Common myeloid progenitor, CD34-positive (primary cell): ENCODE results near the gene ABHD5.
A peak's percentile ranks its signal among the peaks of the same experiment; 100 is the strongest.

ENCODE experiments used
- CTCF ChIA-PET: fragments of 350-600 bp; sonication (Branson Sonifier 250); formaldehyde crosslinking; loops from one replicate; lab custom pipeline; 2021; ENCODE audit warnings: antibody characterized with exemption; lab: Charles Lee
- POLR2A ChIA-PET: fragments of 350-600 bp; sonication (Branson Sonifier 250); formaldehyde crosslinking; loops from one replicate; lab custom pipeline; 2021; ENCODE audit warnings: antibody characterized with exemption; lab: Charles Lee
- DNase-seq, 3 donors: peaks; one replicate each; pipeline versions ENCODE4 v3.0.0 to v3.0.0-alpha.2; 2013
- H3K27ac ChIP-seq, 2 experiments: 1 replicate in 1 of 2; 2 replicates in 1 of 2; pipeline ENCODE4 v1.7.0; 2013; ENCODE audit warnings: inconsistent platforms in 2 of 2, low read length in 2 of 2, mild to moderate bottlenecking in 2 of 2, low read depth in 1 of 2, moderate library complexity in 1 of 2; ENCODE audit not compliant: severe bottlenecking in 2 of 2, insufficient read depth in 1 of 2, poor library complexity in 1 of 2
- H3K27me3 ChIP-seq, 5 experiments: replicated peaks in 2 of 5; 1 replicate in 3 of 5; 2 replicates in 2 of 5; pipeline versions ENCODE4 v1.6.1 to v1.7.0; 2013; ENCODE audit warnings: low read length in 4 of 5, mild to moderate bottlenecking in 2 of 5, moderate library complexity in 2 of 5, inconsistent platforms in 1 of 5; ENCODE audit not compliant: insufficient read depth in 5 of 5, control insufficient read depth in 4 of 5
- H3K36me3 ChIP-seq, 4 experiments: 1 replicate in 2 of 4; 2 replicates in 2 of 4; pipeline versions ENCODE4 v1.6.1 to v1.7.0; 2013; ENCODE audit warnings: low read length in 3 of 4, control low read depth in 1 of 4, mild to moderate bottlenecking in 1 of 4; ENCODE audit not compliant: control insufficient read depth in 4 of 4, insufficient read depth in 4 of 4
- H3K4me1 ChIP-seq, 4 experiments: 1 replicate in 3 of 4; 2 replicates in 1 of 4; pipeline versions ENCODE4 v1.6.1 to v1.7.1; 2013; ENCODE audit warnings: low read length in 3 of 4, mild to moderate bottlenecking in 3 of 4, control low read depth in 1 of 4, inconsistent platforms in 1 of 4, moderate library complexity in 1 of 4; ENCODE audit not compliant: control insufficient read depth in 4 of 4, insufficient read depth in 4 of 4; ENCODE audit errors: control extremely low read depth in 1 of 4
- H3K4me3 ChIP-seq, 7 experiments: 1 replicate in 4 of 7; 2 replicates in 3 of 7; pipeline versions ENCODE4 v1.5.1 to v1.7.0; 2013; ENCODE audit warnings: mild to moderate bottlenecking in 7 of 7, low read length in 6 of 7, moderate library complexity in 6 of 7, inconsistent platforms in 2 of 7, low read depth in 2 of 7, control low read depth in 1 of 7; ENCODE audit not compliant: insufficient read depth in 4 of 7, control insufficient read depth in 1 of 7; ENCODE audit errors: extremely low read depth in 1 of 7
- H3K9me3 ChIP-seq, 5 experiments: 1 replicate in 4 of 5; 2 replicates in 1 of 5; pipeline versions ENCODE4 v1.6.1 to v1.7.1; 2013; ENCODE audit warnings: low read length in 4 of 5, mild to moderate bottlenecking in 2 of 5, inconsistent platforms in 1 of 5, low read depth in 1 of 5, moderate library complexity in 1 of 5; ENCODE audit not compliant: control insufficient read depth in 4 of 5, insufficient read depth in 2 of 5; ENCODE audit errors: control extremely low read depth in 1 of 5
- WGBS: methylation state at CpG from one replicate; pipeline ENCODE4 v1.1.5; 2013; ENCODE audit not compliant: insufficient coverage; 5-methylcytosine and 5-hydroxymethylcytosine counted together

Gene ABHD5

DNA sequence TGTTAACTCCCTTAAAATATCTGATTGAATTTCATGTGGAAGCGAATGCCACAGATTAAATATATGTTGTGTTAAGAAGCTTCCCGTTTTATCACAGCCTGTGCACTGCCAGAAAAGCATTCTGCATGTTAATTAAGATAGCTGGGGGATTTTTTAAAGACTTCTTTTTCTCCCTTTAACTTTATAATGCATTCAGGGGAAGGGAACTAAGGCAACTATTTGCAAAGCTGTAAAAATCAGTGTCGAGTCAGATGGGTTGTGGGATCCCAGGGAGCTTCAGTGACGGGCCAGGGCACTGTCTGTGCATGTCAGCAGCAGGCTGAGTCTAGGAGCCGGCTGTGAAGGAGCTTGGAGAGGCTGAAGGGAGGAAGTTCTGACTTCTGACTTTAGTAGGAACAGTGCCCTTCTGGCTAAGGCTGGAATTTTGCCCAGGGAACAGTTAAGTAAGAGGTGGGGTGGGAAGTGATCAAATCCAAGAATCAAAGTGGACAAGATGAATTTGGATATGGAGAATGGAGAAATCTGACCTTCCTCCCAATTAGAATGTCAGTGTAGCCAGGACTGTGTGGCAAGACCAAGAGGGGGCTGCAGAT, 77.7 kb downstream of the ABHD5 start:
- H3K27me3 ChIP-seq: no peaks in the 10 kb centered on the region
- ChIA-PET CTCF (interaction anchor here (1.1 to 1.6 kb wide), 9 partner anchors 8 to 432 kb away, joined by 3 to 6 read pairs (median 5); no protein-coding TSS in a partner anchor), POLR2A (no interaction called here)
- no peaks in the 10 kb centered on the region for H3K36me3 ChIP-seq
- H3K4me3 ChIP-seq: peak overlapping the region in 2 of 7 experiments; percentile 29 to 65
- no peaks in the 10 kb centered on the region for H3K9me3 ChIP-seq
- WGBS: 57% methylated on average over 3 of the region's 5 CpGs
- H3K27ac ChIP-seq: no peak overlapping the region
- peaks cover 4 to 54% (median 39%) of the 10 kb centered on the region in 4 experiments for H3K4me1 ChIP-seq
- DNase-seq: peak in 1 of 3 donors; percentile 21

DNA sequence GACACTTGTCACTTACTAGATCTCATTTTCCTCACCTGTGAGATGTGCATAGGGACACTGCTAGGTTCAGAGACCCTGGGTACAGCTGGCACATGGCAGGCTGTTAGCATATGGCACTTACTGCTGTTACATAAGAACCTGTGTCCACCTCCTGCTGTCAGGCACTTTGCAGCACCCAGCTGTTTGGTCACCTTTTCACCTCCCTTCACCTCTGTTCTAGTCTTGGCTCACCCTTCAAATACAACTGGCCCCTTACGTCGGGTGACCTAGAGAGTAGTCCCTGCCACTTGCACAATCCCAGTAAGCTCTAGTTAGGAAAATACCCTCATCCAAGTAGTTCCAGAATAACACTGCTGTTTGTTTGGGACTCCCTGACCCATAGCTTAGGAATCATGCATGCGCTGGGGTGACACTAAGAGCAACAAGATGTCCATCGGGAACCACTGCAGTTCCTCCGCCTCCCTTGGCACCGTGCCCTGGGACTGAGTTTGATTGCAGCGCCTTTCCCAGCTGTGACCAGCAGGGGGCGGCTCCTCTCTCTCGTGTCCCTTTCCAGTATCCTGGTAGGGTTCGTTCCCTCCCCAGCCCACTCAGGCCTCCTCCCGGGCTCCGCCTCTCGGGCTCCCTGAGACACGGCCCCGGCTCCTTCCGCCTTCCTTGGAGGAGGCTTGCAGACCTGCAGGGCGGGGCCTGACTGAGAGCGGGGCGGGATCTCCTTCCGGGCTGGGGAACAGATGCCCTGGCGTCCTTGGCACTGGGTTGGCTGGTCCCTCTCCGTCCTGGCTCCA, 78.6 kb downstream of the ABHD5 start:
- peaks cover 4 to 62% (median 45%) of the 10 kb centered on the region in 4 experiments for H3K4me1 ChIP-seq

DNA sequence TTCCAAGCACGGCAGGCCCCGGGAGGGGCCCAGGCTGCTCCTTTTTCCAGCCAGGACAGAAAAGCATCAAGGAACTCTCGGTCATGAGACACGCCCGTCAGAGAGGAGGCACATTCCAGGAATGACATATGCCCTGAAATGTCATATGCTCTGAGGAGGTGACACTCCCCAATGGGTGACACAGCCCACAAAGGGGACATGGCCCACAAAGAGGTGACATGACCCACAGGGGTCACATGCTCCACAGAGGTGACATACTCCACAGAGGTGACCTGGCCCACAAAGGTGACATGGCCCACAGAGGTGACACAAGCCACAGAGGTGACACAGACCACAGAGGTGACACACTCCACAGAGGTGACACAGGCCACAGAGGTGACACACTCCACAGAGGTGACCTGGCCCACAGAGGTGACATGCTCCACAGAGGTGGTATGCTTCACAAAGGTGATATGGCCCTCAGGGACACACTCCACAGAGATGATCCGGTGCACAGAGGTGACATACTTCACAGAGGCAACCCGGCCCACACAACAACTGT, 79.2 kb downstream of the ABHD5 start:
- H3K27ac ChIP-seq: peak overlapping the region in 1 of 2 experiments; percentile 63
- peak overlapping the region in 3 of 7 experiments; percentile 13 to 65 (median 51) for H3K4me3 ChIP-seq
- CTCF ChIA-PET: interaction anchor here (1.0 to 1.6 kb wide), 5 partner anchors 10 to 430 kb away, joined by 3 to 6 read pairs (median 5); no protein-coding TSS in a partner anchor
- H3K9me3 ChIP-seq: no peaks in the 10 kb centered on the region
- whole genome bisulfite sequencing: 61% methylated on average over 5 of the region's 7 CpGs
- H3K36me3 ChIP-seq: no peaks in the 10 kb centered on the region
- no peaks in the 10 kb centered on the region for H3K27me3 ChIP-seq
- POLR2A ChIA-PET: no interaction called here
- peak in 2 of 3 donors; percentile 20 to 41 for DNase-seq
- peaks cover 4 to 62% (median 45%) of the 10 kb centered on the region in 4 experiments for H3K4me1 ChIP-seq

More for the DNA sequence above, 78.6 kb downstream of the ABHD5 start:
- POLR2A ChIA-PET: no interaction called here
- peak; percentile 80 to 86 (median 83) for DNase-seq
- Histone ChIP-seq H3K36me3 (no peaks in the 10 kb centered on the region), H3K27me3 (no peaks in the 10 kb centered on the region), H3K9me3 (no peaks in the 10 kb centered on the region), H3K4me3 (peak overlapping the region in 4 of 7 experiments; percentile 13 to 65 (median 33)), H3K27ac (no peak overlapping the region)
- 15% methylated on average over 20 of the region's 22 CpGs for WGBS
- CTCF ChIA-PET: interaction anchor here (1.0 to 1.6 kb wide), 8 partner anchors 9 to 431 kb away, joined by 3 to 6 read pairs (median 5); no protein-coding TSS in a partner anchor

DNA sequence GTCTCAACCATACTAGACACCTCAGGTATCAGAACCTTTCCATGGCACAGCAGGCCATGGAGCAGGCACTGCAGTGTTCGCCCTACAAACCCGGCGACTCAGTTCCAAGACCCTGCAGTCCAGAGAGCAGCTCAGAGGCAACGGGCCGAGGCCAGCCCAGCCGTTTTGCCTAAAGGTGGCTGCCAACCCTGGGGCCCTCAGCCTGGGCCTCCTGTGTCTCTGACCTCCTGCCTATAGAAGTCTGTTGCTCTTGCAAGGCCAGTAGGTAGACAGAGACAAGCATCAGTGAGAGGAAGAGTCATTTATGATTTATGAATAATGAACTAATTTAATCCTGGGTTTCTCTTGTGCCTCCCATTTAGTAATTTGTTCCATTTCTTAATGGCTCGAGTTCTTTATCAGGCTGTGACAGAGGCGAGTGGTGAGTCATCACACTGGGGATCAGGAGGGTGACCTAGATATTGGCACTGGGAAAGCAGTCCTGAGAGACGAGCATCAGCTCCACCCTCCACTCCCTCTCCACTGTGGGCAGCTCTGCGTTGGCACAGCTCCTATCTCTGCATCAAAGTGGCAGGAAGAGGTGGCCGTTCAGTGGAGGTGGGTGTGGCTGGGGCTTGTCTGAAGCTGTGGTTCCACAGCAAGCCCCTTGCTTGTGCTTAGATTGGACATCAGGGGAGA, 79.8 kb downstream of the ABHD5 start:
- ChIA-PET CTCF (interaction anchor here (0.8 to 1.1 kb wide), 2 partner anchors 16 to 306 kb away, joined by 3 read pairs; no protein-coding TSS in a partner anchor), POLR2A (no interaction called here)
- Histone ChIP-seq H3K4me1 (peaks cover 4 to 63% (median 45%) of the 10 kb centered on the region in 4 experiments), H3K36me3 (no peaks in the 10 kb centered on the region), H3K27me3 (no peaks in the 10 kb centered on the region), H3K27ac (peak overlapping the region in 1 of 2 experiments; percentile 63), H3K9me3 (no peaks in the 10 kb centered on the region), H3K4me3 (peak overlapping the region in 1 of 7 experiments; percentile 20)
- WGBS: 64% methylated on average over 6 of the region's 11 CpGs
- DNase-seq: peak; percentile 83 to 87 (median 85)

DNA sequence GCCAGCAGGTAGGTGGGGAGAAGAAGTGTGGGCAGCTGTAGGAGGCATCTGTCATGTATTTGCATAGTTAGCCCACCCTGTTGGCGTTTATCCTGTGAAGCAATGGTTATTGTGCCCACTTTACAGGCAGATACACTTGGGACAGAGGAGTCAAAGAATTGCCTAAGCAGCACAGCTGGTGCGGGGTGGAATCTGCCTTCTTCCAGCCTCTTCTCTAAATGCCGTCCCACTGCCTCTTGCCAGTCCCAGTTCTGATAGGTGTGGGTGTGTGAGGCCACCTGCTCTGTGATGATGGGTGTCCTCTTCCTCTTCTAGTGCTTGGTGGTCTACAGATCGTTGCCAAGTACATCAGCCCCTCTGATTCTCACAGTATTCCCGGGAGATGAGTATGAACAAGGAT, 80.9 kb downstream of the ABHD5 start:
- CTCF ChIA-PET: interaction anchor here (0.8 to 1.1 kb wide), 2 partner anchors 15 to 305 kb away, joined by 3 read pairs; no protein-coding TSS in a partner anchor

DNA sequence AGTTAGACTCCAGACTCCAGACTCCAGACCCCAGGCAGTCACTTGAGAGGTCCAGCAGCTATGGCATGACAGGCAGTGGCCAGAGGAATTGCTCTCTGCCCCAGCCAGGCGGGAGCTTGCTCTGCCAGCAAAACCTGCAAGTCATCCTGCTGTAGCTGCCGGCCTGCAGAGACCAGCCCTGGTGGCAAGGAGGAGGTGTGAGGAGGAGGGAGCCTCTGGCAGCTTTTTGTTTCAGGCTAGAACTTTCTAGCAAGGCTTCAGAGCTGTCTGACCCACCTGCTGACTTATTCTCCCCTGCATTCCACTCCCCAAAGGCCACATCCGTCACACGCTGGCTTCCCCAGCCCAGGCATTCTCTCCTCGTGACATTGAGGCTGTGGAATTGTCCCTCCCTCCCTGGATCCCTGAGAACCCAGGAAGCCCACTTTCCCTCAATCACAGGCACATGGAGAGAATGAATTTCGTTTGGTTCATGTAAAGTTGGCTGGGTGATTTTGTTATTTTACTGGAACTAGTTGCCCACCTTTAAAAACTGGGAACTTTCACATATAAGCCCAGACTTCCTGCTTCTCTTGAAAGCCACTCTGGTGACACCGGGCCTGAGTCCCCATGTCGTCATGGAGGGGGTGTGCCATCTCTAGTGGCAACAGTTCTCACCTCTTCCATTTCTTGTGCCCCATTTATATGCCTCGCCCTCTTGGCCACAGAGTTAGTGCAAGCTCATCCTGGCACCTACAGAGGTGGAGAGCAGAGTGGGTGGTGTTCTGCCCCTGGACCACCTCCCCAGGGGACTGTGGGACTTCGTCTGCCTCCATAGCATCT, 82.7 kb downstream of the ABHD5 start:
- Histone ChIP-seq H3K27ac (peak overlapping the region in 1 of 2 experiments; percentile 21), H3K9me3 (no peaks in the 10 kb centered on the region), H3K36me3 (no peaks in the 10 kb centered on the region), H3K4me1 (peaks cover 4 to 58% (median 45%) of the 10 kb centered on the region in 4 experiments), H3K27me3 (no peaks in the 10 kb centered on the region), H3K4me3 (peak overlapping the region in 2 of 7 experiments; percentile 7 to 39)
- 30% methylated on average over 5 of the region's 10 CpGs for WGBS
- ChIA-PET CTCF (no interaction called here), POLR2A (no interaction called here)
- DNase-seq: peak; percentile 67 to 89 (median 84)

More for the DNA sequence above, 80.9 kb downstream of the ABHD5 start:
- Histone ChIP-seq H3K4me3 (no peak overlapping the region), H3K9me3 (no peaks in the 10 kb centered on the region), H3K36me3 (no peaks in the 10 kb centered on the region), H3K27me3 (no peaks in the 10 kb centered on the region), H3K27ac (no peak overlapping the region), H3K4me1 (peaks cover 4 to 63% (median 45%) of the 10 kb centered on the region in 4 experiments)
- 91% methylated on average over 1 of the region's 5 CpGs for WGBS
- no peak for DNase-seq
- POLR2A ChIA-PET: no interaction called here
